H4 (cell line): ENCODE results near the gene KRT82. TPM values are rescaled to one million over a fixed set of nuclear protein-coding genes. Genes with fewer than 3 reads are reported as not detected.
A peak's percentile ranks its signal among the peaks of the same experiment; 100 is the strongest.
"Not testable (repeated sequence)": the region's sequence is repeated elsewhere in the genome, so short reads cannot be mapped to it uniquely, and the experiment has no call there.

Experiments
- DNase-seq: peaks from one replicate; pipeline ENCODE4 v3.0.0-alpha.2; 2015; ENCODE audit warnings: low spot score
- total RNA-seq: library from RNA; depleted of rRNA; stranded (reverse); fragments of >200 nt; shearing (Covaris generic); gene quantifications from 2 replicates; pipeline ENCODE4 v1.2.3, GENCODE V29; 2014

Gene KRT82
- total RNA-seq, 1 experiment from 2014 or later: not detected

DNA sequence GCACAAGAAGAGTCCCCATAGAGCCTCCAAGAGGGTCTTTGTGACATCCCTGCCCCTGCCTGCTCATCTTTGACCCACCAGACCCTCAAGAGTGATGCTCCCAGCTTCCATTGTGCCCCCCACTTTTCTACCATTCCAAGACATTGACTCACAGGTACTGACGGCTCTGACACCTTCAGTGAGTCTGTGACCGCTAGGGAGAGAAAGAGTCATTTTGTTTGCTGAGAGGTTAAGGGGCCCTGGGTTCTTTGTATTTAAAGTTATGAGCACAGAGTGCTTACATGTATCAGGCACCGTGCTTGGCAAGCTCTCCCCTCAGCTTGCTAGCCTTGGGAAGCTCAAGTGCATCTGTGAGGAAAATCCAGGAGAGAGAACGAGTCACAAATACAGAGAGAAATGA lies 7.1 kb upstream of the KRT82 start:
- no peak for DNase-seq

DNA sequence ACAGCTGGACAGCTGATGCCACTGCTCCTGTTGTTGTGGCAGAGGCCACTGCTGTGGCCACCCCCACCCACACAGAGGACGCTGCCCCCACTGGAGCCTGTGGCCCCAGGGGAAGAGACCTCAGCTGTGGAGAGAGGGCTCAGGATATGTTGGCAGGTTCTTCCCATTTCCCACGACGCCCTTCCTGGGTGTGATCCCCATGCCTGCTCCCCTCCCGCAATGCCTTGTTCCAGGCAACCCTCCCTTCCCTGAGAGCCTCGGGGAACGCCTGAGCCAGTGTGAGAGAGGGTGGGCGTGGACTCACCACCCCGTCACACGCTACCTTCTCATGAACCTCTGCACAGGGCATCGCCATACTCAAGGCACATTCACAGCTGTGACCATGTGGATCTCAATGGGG lies 5.7 kb upstream of the KRT82 start:
- no peak for DNase-seq

DNA sequence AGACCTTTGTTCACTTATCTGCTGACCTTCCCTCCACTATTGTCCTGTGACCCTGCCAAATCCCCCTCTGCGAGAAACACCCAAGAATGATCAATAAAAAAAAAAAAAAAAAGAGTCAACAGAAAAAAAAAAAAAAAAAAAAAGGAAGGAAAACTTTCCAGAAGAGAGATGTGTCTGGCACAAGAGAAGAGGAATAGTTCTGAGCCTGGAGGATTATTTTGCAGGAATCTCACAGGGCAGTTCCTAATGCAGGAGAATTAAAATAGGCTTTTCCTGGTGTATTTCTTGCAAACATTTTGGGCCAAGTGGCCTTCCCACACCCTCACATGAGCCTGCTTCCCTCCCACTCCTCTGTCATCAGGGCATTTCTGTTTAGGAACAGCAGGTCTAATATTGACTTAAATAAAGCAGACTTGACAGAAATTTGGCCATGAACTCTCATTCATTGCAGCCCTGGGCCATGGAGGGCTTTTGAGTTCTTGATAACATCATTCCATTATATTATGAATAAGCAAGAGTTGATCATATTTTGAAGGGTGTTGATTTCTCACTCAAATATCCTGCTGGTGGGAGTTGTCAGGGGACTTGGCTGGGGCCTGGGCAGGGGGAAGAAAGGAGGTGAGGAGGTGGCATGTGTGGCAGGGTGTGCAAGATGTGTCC lies 4.6 kb upstream of the KRT82 start:
- DNase-seq: not testable (repeated sequence)

DNA sequence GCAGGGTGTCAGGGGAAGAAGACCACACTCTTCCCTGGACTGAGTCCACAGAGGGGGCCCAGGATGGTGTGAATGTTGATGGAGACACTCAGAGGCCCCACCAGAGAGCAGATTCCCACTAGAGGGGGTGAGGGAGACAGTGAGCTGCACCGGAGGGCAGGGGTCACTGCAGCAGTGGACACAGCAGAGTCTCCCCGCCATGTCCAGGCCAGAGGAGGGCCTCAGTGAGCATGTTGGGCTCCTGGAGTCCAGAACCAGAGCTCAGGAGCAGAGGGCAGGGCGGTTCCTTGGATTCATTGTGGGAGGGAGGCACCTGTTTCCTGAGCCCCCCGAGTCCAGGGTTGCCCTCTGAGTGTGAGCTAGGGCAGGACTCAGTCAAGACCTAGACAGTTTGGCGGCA lies 1.8 kb upstream of the KRT82 start:
- no peak for DNase-seq

DNA sequence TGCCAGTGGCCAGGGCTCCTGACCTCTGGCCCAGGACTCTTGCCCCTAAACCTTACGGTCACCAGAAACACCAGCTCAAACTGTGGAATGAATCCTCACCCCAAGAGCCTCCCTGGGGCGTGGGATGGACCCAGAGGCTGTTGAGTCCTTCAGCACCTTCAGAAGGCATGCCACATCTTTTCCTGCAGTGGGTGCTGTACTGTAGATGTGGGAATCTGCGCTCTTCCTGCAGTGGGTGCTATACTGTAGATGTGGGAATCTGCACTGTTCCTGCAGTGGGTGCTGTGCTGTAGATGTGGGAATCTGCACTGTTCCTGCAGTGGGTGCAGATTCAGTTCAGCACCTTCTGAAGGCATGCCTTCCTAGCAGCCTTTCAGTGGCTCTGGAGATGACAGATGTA lies 1.2 kb downstream of the KRT82 start:
- DNase-seq: no peak

DNA sequence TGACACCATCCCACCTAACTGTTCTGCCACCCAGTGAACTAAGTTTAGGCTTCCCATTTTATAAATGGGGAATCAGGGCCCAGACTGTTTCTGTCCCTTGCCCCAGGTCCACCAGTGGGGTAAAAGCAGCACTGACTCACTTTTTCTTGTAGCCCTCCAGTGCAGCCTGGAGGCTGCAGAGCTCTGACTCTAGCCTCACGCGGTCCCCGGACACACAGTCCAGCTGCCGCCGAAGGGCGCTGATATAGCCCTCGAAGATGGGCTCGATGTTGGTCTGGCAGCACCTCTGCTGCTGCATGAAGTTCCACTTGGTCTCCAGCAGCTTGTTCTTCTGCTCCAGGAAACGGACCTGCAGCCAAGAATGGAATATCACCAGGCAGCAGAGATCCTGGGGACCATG lies 2.6 kb downstream of the KRT82 start:
- no peak for DNase-seq

DNA sequence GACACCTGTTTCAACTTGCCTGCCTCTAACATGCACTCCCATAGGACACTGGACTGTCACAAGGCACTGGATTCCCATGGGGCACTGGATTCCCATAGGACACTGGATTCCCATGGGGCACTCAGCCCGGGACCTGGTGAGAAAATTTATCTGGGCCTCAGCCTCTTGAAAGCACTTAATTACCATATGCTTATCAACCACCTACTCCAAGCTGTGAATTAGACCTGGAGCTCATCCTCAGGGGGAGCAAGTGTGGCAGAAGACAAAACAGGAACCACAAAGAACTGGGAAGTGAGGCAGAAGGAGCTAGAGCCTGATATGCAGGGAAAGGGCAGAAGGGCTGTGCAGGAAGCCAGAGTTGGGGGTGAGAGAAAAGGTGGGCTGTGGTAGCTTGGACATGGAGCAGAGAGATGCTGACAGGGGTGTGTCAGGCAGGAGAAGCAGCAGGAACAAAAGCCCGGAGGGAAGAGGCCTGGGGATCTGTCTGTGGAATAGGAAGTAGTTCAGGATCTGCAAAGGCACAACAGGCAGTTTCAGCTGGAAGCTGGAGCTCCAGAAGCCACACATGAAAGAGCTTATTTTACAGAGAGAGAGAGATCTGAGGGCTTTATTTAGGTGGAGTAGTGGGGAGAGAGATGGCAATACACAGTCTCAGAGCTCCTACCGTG lies 3.1 kb downstream of the KRT82 start:
- DNase-seq: no peak

DNA sequence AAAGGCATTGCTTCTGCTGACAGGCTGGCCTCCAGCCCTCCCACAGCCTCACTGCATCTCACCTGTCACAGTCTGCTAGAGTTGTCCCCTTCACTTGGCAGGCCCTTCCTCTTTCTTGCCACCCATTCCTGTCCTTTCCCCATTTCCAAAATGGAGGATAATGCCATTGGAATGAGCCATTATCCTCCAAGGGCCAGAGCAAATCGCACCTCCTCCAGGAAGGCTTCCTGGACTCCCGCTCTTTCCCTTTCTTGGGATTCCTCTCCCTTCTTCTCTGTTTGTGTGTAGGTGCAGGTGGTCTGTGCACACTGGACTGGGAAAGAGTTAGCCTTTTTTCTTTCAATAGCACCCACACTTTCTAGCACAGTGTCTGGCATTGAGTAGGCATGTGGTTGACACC lies 3.8 kb downstream of the KRT82 start:
- no peak for DNase-seq

DNA sequence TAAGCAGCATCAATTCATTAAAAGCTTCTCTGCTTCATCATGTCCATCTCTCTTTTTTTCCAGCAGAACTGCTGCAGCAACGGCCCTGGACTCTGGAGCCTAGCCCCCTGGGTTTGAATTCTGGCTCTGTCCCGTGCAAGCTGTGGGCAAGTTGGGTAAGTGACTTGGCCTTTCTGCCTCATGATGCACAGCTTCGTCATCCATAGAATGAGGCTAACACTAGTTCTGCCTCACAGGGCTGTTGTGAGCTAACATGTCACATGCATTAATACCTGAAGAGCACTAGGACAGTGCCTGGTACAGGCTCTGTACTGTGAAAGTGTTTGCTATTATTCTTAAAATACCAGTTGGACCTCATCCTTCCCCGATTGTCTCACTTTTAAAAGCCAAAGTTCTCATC lies 4.2 kb downstream of the KRT82 start:
- DNase-seq: no peak

DNA sequence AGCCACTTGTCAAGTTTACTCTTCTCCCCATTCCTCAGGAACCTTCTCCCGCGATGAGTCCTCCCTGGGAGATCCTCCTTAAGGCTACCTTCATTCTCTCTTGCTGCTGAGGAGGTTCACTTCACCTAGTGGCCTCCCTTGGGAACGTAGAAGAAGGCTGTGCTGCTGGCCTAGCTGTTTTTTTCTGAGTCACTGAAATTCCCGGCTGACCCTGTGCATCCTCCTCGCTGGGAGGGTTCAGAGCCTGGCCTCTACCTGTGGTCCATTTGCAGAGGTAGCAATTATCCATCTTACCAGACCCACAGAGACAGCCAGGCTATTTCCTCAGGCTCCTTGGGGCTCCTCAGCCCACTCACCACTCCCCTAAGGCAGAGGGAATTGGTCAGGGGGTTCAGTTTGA lies 4.6 kb downstream of the KRT82 start:
- no peak for DNase-seq

DNA sequence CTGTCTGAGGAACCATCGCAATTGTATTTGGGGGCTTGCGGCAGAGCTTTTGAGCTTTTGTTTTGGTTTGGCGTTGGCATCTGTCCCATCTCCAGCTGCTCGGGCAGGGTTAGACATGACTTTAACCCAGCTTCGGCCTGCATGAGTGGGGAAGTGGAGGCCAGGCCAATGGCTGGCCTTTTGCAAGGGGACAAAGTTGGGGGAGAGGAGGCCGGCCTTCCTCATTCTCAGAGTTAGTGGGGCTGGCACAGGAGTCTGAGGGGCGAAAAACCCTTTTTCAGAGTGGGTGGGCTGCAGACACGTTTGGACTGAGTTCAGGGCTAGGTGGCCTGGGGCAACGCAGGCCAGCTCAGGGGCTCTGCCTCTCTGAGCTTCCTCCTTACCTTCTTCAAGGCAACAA lies 5.2 kb downstream of the KRT82 start:
- no peak for DNase-seq

DNA sequence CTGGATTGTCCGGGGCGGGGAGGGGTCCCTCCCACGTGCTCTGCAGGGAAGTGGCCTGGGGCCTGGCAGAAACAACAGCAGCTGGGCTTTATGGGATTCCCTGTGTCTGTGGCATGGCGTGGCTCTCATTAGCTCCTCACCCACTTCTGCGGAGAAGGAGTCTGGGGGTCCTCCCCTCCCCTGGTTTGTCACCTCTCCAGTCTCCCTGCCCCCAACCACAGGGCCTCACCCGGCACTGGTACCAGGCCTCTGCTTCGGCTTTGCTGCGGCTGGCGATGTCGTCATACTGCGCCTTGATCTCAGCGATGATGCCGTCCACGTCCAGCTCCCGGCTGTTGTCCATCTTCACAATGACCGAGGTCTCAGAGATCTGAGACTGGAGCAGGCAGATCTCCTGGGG lies 6.4 kb downstream of the KRT82 start:
- no peak for DNase-seq

DNA sequence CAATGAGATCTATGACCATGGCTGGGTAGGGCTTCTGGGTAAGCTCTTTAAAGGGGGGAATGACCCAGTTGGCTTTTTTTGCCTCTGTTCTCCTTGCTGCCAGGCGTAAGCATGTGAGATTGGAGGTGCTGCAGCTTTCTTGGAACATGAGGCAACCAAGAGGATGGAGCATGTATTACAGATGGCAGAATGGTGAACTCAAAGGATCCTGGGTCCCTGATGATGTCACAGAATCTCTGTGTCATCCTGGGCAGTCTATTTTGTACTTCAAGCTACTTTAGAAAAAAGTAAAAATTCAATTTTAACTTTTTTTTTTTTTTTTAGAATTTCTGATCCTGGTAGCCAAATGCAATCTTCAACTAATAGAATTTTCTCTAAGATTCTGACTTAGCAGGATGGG lies 8.0 kb downstream of the KRT82 start:
- DNase-seq: no peak

DNA sequence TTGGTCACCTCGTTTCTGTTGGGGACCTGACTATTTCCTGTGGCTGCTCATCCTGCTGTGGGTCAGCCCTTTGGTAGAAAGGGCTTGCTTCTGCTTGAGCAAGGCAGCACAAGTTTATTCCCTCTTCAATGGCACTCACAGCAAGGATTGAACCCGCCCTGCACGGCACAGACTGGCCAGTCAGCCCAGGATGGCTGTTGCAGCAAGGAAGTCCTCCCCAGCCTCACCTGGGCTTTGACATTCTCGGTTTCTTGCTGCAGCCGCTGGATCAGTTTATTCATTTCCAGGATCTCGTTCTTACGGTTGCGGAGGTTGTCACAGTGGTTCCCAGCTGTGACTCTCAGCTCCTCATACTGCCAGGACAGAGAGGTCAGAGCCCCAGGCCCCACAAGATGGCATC lies 9.5 kb downstream of the KRT82 start:
- no peak for DNase-seq

DNA sequence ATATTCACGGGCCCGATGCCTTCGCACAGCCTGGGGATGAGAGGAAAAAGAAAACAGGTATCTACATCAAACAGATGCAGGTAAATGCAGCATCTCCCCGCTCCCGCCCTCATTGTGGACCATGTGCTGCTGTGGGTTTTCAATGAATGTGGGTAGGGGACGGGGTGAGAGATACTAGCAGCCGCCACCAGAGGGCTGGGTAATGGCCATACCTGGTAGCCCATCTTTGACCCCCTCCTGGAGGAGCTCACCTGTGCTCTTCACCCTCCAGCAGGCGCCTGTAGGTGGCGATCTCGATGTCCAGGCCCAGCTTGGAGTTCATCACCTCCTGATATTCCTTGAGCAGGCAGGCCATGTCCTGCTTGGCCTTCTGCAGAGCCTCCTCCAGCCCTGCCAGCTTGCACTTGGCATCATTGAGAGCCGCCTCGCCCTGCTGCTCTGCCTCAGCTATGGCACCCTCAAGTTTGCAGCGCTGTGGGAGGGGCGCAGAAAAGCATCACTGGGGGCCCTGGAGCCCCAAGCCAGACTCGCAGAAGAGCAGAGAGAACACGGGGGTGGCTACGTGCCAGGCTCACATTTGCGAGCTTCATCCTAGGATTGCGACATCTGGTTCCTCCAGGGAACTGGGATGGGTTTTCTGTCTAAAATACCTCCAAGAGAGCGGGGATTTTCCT lies 10.2 kb downstream of the KRT82 start:
- DNase-seq: no peak

DNA sequence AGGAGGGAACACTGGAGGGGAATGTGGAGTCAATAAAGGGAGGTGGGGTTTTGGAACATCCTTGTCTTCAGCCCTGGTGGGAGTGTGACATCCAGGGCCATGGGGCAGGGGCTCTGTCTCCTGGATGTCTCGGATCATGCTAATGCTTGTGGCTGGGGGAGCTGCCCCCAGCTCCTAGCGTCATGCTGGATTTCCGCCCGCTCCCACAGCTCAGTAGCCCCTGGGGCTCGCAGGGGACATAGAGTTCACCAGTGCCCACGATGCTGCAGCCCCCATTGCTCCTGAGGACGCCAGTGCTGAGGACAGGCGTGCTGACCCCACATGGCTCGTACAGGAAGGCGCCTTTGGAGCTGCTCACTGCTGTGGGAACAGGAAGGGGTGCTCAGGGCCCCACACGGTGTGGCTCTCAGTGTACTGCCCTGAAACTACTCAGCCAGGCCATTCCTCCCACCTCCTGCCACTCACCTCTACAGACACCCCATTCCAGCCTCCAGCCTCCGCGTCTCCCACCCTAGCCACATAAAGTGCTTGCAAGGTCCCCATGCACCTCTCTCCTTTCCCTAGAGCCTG lies 11.2 kb downstream of the KRT82 start:
- no peak for DNase-seq

DNA sequence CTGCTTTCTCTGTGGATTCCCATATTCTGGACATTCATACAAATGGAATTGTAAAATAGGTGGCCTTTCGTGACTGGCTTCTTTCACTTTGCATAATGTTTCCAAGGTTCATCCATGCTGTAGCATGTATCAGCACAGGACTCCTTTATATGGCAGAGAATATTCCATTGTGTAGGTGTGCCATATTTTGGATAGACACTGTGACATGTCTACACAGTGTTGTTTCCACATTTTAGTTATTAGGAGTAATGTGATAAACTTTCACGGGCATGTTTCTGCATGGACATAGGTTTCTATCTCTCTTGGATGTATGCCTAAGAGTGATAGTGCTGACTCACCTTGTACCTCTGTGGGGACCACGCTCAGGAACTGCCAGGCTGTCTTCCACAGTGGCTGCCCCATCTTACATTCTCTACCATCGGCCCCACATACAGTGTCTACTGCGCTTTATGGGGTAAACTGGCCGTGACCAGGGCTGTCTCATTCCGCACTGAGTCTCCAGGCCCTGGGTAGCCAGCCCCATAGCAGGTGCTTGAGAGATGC lies 13.6 kb downstream of the KRT82 start:
- no peak for DNase-seq

DNA sequence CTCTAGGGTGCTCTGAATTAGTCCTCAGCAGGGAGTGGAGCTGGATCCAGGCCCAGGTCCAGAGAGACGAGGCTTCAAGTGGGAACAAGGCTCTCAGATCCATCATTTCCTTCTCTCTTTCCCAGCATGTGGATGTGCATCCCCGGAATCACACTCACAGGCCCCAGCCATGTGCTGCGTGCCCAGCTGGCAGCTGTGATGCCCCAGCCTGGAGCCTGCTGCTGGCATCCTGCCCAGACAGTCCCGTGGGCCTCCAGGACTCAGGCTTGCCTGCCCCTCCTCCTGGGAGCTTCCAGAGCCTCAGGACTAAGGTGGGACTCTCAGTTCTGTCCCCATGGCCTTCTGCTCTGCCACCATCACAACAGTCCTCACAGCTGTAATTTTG lies 14.5 kb downstream of the KRT82 start:
- peak; percentile 73 for DNase-seq

DNA sequence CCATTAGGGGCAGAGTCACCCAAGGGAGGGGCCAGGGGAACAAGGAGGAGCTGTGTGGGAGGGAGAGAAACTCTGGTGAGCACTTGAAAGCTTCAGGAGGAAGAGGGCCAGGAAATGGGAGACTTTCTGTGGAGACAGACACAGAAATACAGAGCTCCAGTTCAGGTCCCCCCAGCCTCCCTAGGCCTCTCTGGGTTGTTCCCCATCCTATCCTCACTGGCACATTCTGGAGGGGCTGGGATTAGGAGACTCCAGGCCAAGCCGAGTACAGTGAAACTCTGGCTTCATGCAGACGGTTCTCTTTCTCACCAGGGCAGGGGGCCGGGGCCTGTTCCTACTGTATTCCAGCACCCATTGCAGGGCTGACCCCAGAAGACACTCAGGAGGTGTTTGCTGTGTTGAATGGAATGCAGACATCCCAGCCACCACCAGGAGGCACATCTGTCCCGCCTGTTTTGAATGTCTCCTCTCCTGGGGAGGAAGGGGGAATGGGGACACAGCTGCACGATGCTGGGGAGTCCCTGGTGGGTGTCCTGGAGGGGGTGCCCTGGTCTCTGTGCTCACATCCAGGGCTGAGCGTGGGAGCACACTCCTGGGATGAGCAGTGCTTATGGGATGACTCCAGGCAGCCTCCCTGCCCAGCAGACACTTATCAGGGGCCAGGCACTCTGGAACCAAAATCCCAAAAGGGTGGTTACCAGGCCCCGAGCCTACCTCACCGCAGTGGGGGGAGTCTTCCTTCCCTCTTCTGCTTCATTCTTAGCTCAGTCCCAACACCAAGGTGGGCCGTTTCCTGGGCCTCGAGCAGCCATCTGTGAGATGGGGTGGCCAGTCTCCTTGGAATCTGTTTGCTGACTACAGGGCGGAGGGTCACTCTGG lies 15.2 kb downstream of the KRT82 start:
- peak; percentile 40 for DNase-seq

DNA sequence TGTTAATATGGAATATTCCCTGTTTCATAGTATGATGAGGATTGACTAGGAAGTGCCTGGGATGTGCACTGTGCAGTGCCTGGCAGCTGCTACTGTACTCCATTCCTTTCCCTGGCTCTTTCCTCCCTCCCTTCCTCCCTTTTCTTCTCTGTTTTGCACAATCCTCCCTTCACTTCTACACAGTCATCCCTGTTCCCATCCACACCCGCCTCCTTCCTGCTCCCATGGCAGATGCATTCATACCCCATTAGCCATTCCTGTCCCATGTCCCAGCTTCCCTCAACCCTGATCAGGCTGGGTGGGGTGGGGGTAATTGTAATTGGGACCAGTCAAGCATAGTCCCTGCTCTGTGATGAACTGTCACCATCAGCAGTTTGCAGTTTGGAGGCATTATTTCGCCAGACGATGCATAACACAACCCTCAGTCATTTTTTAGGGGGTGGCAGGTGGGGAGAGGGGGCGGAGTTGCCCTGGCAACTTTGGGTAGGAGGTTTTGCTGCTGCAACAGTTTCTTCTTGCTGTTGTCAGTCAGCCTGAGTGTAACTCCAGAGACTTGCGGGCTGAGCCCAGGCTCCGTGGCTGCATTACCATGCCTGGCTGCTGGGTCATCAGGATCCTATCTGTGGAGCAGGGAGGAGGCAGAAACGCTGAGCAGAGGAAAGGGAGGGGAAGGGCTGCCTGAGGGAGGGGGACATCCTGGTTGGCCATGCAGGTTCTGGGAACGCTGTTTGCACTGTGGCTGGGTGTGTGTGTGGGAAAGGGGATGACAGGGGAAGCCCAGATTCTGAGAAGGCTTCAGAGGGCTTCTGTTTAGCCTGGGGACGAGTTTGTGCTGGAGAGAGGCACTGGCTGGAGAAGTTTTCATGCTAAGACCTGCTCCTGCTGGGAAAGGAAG lies 16.6 kb downstream of the KRT82 start:
- no peak for DNase-seq

DNA sequence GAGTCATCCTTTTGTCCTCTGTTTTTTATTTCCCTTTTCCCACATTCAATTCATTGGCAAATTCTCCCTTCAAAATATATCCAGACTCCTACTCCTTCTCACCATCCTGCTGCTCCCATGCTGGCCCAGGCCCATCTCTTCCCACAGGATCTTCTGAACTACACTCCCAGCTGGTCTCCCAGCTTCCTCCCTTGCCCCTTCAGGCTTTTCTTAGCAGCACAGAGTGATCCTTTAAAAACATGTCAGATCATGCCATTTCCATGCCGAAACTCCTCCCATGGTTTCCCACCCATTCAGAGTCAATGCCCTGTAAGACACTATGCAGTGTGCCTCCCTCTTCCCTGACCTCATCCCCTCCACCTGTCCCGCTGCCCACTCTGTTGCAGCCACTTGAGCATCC lies 18.3 kb downstream of the KRT82 start:
- DNase-seq: no peak
